HG03025 (cell line): ENCODE measurements around the gene STAB1.

Source experiments
- ATAC-seq: cut with Tn5 transposase; IDR thresholded peaks from one replicate; pipeline ENCODE4 v1.9.1; 2021; ENCODE audit warnings: mild to moderate bottlenecking, moderate library complexity; ENCODE audit not compliant: unreplicated experiment, low FRiP score

Gene STAB1

GRCh38 chr3:52558436-52558835 is 63.3 kb downstream of the STAB1 start:
- no peak for ATAC-seq

DNA sequence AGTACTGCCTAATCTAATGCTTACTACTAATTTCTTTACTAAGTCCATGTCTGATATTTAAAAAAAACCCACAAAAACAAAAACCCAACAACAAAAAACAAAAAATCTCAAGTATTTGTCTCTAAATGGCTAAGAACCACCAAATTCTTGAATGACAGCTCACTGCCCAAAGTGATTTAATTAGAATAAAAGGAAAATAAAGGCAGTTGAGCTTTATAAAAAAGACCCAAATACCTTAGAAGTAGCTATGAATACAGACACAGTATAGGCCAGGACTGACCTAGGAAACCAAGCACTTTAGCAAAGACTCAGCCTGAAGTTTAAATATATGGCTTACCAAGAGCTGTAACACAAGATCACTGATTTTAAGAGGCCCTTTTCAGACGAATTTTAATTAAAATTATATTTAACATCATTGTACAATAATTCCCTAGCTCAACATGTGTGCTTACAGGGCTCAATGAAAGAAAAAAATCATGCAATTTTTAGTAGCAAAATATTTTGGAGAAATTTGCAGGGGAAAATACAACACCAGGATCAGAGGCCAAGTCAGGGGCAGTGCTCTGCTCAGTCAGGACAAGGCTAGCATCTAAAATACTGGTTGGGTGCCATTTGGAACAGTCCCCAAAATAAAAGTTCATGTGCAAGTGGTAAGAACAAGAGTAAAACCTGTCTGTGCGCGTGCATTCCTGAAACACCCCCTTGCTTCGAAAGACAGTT is 66.0 kb downstream of the STAB1 start:
- ATAC-seq, result no peak

DNA sequence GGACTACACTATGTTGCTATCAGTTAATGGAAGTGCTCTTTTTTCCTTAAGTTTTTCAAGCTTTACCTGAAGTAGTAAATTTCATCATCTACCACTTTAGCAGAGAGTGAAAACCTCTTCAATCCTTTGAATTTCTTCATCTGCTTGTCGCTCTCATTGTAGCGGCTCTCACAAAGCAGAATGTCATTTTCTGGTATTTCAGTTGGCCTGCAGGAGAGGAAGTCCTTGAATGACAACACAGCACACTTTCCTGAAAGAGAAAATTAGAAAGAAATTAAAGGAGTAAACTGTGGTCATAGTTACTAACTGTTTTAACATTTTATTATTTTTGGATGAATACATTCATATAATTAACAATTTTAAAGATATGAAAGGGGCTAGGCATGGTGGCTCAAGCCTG is 68.8 kb downstream of the STAB1 start:
- no peak for ATAC-seq

DNA sequence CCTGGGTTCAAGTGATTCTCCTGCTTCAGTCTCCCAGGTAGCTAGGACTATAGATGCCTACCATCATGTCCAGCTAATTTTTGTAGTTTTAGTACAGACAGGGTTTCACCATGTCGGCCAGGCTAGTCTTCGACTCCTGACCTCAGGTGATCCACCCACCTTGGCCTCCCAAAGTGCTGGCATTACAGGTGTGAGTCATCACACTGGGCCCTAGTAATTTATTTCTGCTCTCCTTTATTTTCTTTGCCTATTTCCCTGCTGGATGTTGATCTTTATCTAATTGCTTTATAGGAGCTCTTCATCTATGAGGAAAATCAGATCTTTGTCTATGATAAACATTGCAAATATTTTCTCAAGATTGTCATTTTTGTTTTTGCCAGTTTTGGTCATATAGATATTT is 72.9 kb downstream of the STAB1 start:
- ATAC-seq, result no peak

DNA sequence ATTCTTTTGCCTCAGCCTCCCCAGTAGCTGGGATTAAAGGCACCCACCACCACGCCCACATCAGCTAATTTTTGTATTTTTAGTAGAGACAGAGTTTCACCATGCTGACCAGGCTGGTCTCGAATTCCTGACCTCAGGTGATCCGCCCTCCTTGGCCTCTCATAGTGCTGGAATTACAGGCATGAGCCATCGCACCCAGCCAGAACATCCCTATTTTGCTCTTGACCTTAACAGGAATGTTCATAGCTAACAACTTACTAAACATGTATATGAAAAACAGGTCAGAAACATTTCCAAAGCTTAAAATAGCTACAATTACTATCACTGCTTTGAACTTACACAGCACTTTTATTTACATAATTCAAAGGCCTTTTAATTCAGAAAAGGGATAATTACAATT is 74.9 kb downstream of the STAB1 start:
- ATAC-seq, result no peak

GRCh38 chr3:52572221-52572620 is 77.1 kb downstream of the STAB1 start:
- ATAC-seq, result no peak
